SW480 (cell line): ENCODE data around the gene PLXNA4.

ENCODE experiments used
- DNase-seq: peaks from one replicate; pipeline ENCODE4 v3.0.0-alpha.2; 2016; ENCODE audit warnings: low spot score

PLXNA4 gene

GRCh38 chr7:132441935-132442334, 134.3 kb downstream of the PLXNA4 start:
- no peak for DNase-seq

GRCh38 chr7:132440151-132440550, 136.1 kb downstream of the PLXNA4 start:
- DNase-seq: no peak

GRCh38 chr7:132438926-132439325, 137.3 kb downstream of the PLXNA4 start:
- DNase-seq: no peak

DNA sequence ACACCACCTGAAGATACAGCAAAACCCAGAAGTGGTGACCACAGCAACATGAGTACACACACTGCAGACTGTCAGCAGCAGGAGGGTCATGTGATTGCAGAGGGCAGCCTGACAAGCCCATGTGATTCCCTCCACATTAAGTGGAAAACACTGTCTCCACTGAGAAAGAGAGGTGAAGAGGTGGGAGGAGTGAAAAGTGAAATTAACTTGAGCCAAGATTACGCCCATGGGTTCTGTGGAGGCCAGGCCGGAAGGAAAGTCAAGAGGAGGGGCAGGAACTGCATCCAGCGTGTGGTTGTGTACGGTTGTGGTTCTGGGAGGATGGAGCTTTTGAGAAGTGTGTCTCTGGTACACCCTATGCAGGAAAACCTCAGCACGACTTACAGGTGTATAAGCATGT, 138.5 kb downstream of the PLXNA4 start:
- DNase-seq: no peak

- no peak for DNase-seq
These were observed 140.1 kb downstream of the PLXNA4 start for GRCh38 chr7:132436121-132436520.

- no peak for DNase-seq
These were observed 141.0 kb downstream of the PLXNA4 start for GRCh38 chr7:132435016-132435990.

GRCh38 chr7:132434041-132434440, 142.2 kb downstream of the PLXNA4 start:
- DNase-seq: no peak

- DNase-seq: no peak
These were observed 143.0 kb downstream of the PLXNA4 start for GRCh38 chr7:132433301-132433700.

GRCh38 chr7:132430861-132431822, 145.1 kb downstream of the PLXNA4 start:
- no peak for DNase-seq

DNA sequence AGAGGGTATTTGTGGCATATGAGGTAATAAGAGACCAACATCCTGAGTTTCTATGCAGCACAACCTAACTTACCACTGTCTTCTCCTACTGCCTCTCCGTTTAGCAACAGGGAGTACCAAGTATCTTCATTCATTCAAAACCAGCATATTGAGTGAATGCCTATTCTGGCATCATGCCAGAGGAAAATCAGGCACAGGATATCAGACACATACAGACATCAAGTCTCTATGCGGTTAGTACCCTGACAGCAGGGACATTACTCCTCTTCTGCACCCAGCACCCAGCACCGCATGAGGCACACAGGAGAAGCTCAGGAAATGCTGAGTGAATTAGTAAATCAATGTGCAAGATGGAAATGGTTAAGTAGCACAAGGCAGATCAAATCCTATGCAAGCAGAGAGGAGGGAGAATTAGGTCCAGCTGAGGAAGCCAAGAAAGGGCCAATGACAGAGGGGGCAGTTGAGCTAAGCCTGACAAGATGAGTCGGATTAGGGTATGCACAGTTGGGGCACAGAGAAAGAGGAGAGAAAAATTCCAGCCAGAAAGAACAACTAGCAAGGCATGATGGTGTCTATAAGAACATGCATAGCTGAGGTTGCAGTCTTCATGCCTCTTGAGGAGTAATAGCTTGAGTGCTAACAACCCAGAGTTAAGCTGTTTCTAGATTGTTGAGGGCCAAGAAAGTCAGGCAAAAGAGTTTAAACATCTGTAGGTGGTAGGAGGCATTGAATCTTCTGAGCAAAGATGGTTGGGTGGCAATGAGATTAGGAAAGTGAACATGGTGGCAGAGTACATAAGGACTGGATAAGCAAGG, 146.0 kb downstream of the PLXNA4 start:
- no peak for DNase-seq

DNA sequence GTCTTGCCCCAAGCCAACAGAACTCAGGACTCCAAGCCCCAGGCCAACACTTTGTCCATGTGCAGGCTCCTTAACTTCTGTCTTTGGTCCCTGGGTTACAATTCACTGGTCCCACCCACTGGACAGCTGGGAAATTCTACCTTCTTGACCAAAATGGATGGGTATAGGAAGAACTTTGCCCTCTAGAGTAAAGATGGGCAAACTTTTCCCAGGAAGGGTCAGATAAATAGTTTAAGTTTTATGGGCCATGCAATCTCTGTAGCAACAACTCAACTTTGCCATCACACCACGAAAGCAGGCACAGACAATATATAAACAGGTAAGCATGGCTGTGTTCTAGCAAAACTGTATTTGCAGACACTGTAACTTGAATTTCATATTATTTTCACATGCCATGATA, 147.1 kb downstream of the PLXNA4 start:
- DNase-seq: no peak

DNA sequence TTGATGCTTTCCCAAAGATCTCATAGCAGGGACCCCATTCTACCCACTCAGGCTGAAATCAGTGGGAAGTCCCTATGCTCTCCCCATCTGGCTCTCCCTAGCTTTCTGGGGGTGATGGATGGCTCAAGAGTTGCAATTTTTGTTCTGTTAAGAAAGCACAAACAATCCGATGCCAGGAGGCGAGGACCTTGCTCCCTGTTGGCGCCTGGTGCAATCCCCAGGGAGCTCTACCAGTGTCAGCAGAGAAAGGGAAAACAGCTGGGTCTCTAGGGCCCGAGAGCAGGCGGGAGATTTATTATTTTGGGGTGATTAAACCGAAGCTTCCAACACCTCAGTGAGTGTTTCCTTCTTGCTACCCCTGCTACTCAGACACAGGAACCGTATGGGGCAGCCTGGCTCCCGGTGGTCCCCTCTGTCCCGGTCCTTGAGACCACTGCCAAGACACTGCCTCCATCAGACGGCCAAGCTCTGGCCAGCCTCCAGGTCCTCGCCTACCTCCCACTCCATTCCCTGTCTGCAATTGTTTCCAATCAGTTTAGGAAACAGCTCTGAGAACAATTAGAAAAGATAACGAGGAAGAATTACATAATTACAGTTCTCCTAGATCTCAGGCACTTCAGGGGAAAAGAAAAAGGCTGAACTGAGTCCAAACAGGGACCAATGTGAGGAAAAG, 147.9 kb downstream of the PLXNA4 start:
- DNase-seq: no peak

GRCh38 chr7:132425942-132426341, 150.3 kb downstream of the PLXNA4 start:
- DNase-seq: no peak

DNA sequence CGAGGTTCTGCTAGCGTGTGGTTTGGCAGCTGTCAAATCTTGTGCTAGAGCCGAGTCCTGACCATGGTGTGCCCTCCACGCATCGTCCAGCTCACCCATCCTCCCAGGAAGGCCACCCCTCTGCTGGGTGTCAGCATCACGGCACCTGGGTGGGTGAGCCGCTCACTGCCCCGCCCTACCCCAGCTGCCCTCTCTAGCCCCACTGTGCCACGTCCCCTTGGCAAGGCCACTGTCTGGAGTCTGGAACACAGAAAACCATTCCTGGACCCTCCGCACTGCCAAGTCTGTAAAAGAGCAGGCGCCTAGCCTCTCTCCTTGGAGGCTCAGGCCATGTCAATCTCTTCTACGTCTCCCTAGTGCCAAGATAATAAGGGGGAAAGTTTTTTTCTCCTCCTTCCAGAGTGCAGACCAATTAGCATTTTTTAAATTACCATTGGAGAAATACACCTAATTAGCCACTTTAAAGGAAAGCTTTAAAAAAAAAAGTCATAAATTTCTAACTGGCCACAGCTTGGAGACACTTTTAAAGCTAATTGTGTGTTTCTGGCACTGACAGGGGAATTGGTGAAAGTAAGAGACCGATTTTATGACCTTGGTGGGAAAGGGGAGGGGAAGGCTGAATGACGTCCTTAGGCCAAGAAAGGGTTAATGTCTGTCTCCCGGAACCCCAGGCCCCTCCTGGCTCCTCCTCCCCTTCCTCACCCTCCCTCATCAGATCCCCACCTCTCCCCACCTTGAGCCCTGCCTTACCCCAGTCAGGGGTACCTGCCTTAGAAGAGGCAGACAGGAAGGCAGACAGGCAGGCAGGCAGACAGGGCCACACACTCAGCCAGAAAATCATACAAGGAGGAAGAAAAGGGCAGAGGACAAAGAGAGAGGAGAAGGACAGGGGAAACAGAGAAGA, 151.2 kb downstream of the PLXNA4 start:
- no peak for DNase-seq

GRCh38 chr7:132424277-132424676, 152.0 kb downstream of the PLXNA4 start:
- DNase-seq: no peak

GRCh38 chr7:132423594-132424200, 152.6 kb downstream of the PLXNA4 start:
- no peak for DNase-seq

- no peak for DNase-seq
These were observed 153.7 kb downstream of the PLXNA4 start for GRCh38 chr7:132422502-132423111.

- DNase-seq: no peak
These were observed 155.7 kb downstream of the PLXNA4 start for GRCh38 chr7:132420527-132420926.

- no peak for DNase-seq
These were observed 156.7 kb downstream of the PLXNA4 start for GRCh38 chr7:132419542-132419941.
